ENCODE measurements around the gene OLFM4.

Gene OLFM4

DNA sequence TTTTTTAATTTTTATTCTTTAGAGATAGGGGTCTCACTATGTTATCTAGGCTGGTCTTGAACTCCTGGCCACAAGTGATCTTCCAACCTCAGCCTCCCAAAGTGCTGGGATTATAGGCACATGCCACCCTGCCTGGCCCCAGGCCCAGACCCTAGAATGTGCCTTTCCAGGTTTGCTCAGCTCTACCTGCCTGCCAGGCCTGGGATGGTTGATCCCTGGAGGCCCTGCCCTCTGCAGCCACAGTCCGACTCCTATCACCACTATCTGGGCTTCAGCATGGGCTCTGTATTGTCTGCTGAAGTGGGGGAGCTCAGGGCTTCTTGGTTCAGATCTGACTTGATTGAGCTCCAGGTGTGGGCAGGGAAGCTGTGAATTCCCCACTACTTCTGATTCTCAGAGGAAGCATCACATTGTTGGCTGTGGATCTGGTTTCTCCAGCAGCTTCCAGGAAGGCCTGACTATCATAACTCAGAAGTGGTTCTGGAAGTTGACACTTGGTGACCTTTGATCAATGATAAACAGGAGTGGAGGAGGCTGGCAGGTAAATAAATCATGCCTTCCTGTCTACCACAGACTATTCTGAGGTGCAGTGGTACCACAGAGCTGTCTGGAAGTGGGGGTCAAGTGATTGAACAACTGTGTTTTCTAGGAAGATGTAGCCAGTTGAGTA lies 71.9 kb downstream of the OLFM4 start:
- Histone ChIP-seq H3K27ac (ENCODE audit: low read depth, low read length) (no peak overlapping the region), H3K79me2 (ENCODE audit: control insufficient read depth, insufficient read depth, low read length, unreplicated experiment) (no peaks in the 10 kb centered on the region), H3K36me3 (ENCODE audit: insufficient read depth, low read length) (no peaks in the 10 kb centered on the region), H3K27me3 (ENCODE audit: insufficient read depth, low read length) (no peaks in the 10 kb centered on the region), H3K4me3 (ENCODE audit: low read depth, low read length) (no peak overlapping the region), H2AFZ (ENCODE audit: low read length, unreplicated experiment) (no peak overlapping the region), H3K4me1 (ENCODE audit: control insufficient read depth, insufficient read depth, low read length, unreplicated experiment) (no peaks in the 10 kb centered on the region)

Measured in ACC112 (cell line).